Measurements from ENCODE around the gene CACNA2D1.

GRCh38 chr7:82428186-82428961 is 15.2 kb downstream of the CACNA2D1 start:
- TF ChIP-seq PKNOX1 (IDR thresholded peaks at IDR 0.05), result no peak
- no peak for TF ChIP-seq SP1 (IDR thresholded peaks at IDR 0.05)
- no peak for TF ChIP-seq NFRKB (IDR thresholded peaks at IDR 0.05)
